ENCODE measurements around the gene NPR2.
A peak's percentile ranks its signal among the peaks of the same experiment; 100 is the strongest.

- no peak for TF ChIP-seq BHLHE40 (IDR thresholded peaks at IDR 0.05; ENCODE audit: borderline replicate concordance)
- TF ChIP-seq SP1 (IDR thresholded peaks at IDR 0.05) = no peak
- TF ChIP-seq SUZ12 (IDR thresholded peaks at IDR 0.05) = no peak
- 0 out of 2 replicates have a peak, but pooled peaks have one; percentile 25 for TF ChIP-seq ELF4 (IDR thresholded peaks at IDR 0.05)
- TF ChIP-seq FOXA1 (IDR thresholded peaks at IDR 0.05) = no peak
- no peak for TF ChIP-seq LEF1 (IDR thresholded peaks at IDR 0.05; ENCODE audit: borderline replicate concordance)
- TF ChIP-seq NFRKB (IDR thresholded peaks at IDR 0.05) = no peak
- TF ChIP-seq L3MBTL2 (conservative IDR thresholded peaks at IDR 0.05) = peak; percentile 57
- TF ChIP-seq PKNOX1 (IDR thresholded peaks at IDR 0.05) = no peak
- no peak for TF ChIP-seq FOXM1 (IDR thresholded peaks at IDR 0.05; ENCODE audit: borderline replicate concordance)
- no peak for TF ChIP-seq ZNF384 (IDR thresholded peaks at IDR 0.05)
- no peak for TF ChIP-seq FOXK2 (IDR thresholded peaks at IDR 0.05)
- TF ChIP-seq TARDBP (IDR thresholded peaks at IDR 0.05) = no peak
These were observed 22.9 kb downstream of the NPR2 start for GRCh38 chr9:35814106-35814840.
